Mesothelial cell of epicardium (in vitro differentiated cells): Measurements from ENCODE around the gene SETDB1. TPM values are rescaled to one million over a fixed set of nuclear protein-coding genes. Genes with fewer than 3 reads are reported as not detected.
A peak's percentile ranks its signal among the peaks of the same experiment; 100 is the strongest.
"Not testable (repeated sequence)": the region's sequence is repeated elsewhere in the genome, so short reads cannot be mapped to it uniquely, and the experiment has no call there.

Experiments used
- DNase-seq, 2 experiments: peaks; one replicate each; pipeline ENCODE4 v3.0.0; 2021; ENCODE audit warnings: low spot score in 2 of 2; ENCODE audit not compliant: unreplicated experiment in 2 of 2
- H3K27ac Mint-ChIP-seq: 2 replicates; pipeline ENCODE4 v1.8.0; 2021; ENCODE audit warnings: mixed read lengths
- H3K27me3 Mint-ChIP-seq: 2 replicates; pipeline ENCODE4 v1.8.0; 2021; ENCODE audit warnings: low read depth, mixed read lengths
- H3K36me3 Mint-ChIP-seq: 2 replicates; pipeline ENCODE4 v1.8.0; 2021; ENCODE audit warnings: mixed read lengths
- H3K4me1 Mint-ChIP-seq: 2 replicates; pipeline ENCODE4 v1.8.0; 2021; ENCODE audit warnings: mixed read lengths
- H3K4me3 Mint-ChIP-seq: 2 replicates; pipeline ENCODE4 v1.8.0; 2021; ENCODE audit warnings: mild to moderate bottlenecking, moderate library complexity, mixed read lengths
- H3K9me3 Mint-ChIP-seq: 2 replicates; pipeline ENCODE4 v1.8.0; 2021; ENCODE audit warnings: mixed read lengths
- CTCF ChIP-seq: fragments of 200-600 bp; sonication (generic); IDR thresholded peaks from one replicate; pipeline ENCODE4 v1.5.0; 2021; ENCODE audit warnings: antibody characterized with exemption; ENCODE audit not compliant: unreplicated experiment
- total RNA-seq: library from RNA; stranded (reverse); gene quantifications from 3 replicates; pipeline ENCODE4 v1.2.1, GENCODE V29; 2021

The SETDB1 gene
- total RNA-seq, 1 donor from 2014 or later, result 101 TPM

GRCh38 chr1:150890033-150890416 lies 36.1 kb upstream of the SETDB1 start:
- Mint-ChIP-seq H3K4me1 (peaks cover 4% of the 10 kb centered on the region), H3K27ac (no peak overlapping the region), H3K4me3 (no peak overlapping the region), H3K9me3 (no peaks in the 10 kb centered on the region), H3K36me3 (no peaks in the 10 kb centered on the region), H3K27me3 (peaks cover 3% of the 10 kb centered on the region)
- DNase-seq, result no peak
- TF ChIP-seq CTCF, result no peak

- TF ChIP-seq CTCF, result no peak
- Mint-ChIP-seq H3K36me3 (no peaks in the 10 kb centered on the region), H3K27ac (no peak overlapping the region), H3K9me3 (no peaks in the 10 kb centered on the region), H3K27me3 (peaks cover 8% of the 10 kb centered on the region), H3K4me1 (no peaks in the 10 kb centered on the region), H3K4me3 (no peak overlapping the region)
- no peak for DNase-seq
Measured at GRCh38 chr1:150893336-150893913, 32.7 kb upstream of the SETDB1 start.

GRCh38 chr1:150895618-150896017 lies 30.5 kb upstream of the SETDB1 start:
- H3K4me3 Mint-ChIP-seq, result no peak overlapping the region
- no peak for DNase-seq
- H3K27me3 Mint-ChIP-seq, result peaks cover 5% of the 10 kb centered on the region
- H3K4me1 Mint-ChIP-seq, result no peaks in the 10 kb centered on the region
- no peak overlapping the region for H3K27ac Mint-ChIP-seq
- no peak for TF ChIP-seq CTCF
- H3K9me3 Mint-ChIP-seq, result no peaks in the 10 kb centered on the region
- H3K36me3 Mint-ChIP-seq, result no peaks in the 10 kb centered on the region

GRCh38 chr1:150899795-150900194 lies 26.4 kb upstream of the SETDB1 start:
- H3K27me3 Mint-ChIP-seq, H3K36me3 Mint-ChIP-seq, DNase-seq, H3K4me1 Mint-ChIP-seq, H3K9me3 Mint-ChIP-seq, H3K4me3 Mint-ChIP-seq, H3K27ac Mint-ChIP-seq: not testable (repeated sequence)

- DNase-seq, result no peak
- Mint-ChIP-seq H3K4me3 (no peak overlapping the region), H3K4me1 (peaks cover 9% of the 10 kb centered on the region), H3K36me3 (no peaks in the 10 kb centered on the region), H3K27ac (peak overlapping the region; percentile 47), H3K27me3 (no peaks in the 10 kb centered on the region), H3K9me3 (no peaks in the 10 kb centered on the region)
- TF ChIP-seq CTCF, result no peak
Measured at GRCh38 chr1:150902346-150902745, 23.8 kb upstream of the SETDB1 start.

GRCh38 chr1:150902751-150903150 lies 23.4 kb upstream of the SETDB1 start:
- H3K36me3 Mint-ChIP-seq, result no peaks in the 10 kb centered on the region
- H3K9me3 Mint-ChIP-seq, result no peaks in the 10 kb centered on the region

More at GRCh38 chr1:150902751-150903150, 23.4 kb upstream of the SETDB1 start:
- DNase-seq, result no peak
- Mint-ChIP-seq H3K4me1 (peaks cover 9% of the 10 kb centered on the region), H3K27ac (peak overlapping the region; percentile 71), H3K4me3 (no peak overlapping the region), H3K27me3 (no peaks in the 10 kb centered on the region)
- TF ChIP-seq CTCF, result no peak
